Measurements from ENCODE around the gene NTSR2.

The NTSR2 gene

GRCh38 chr2:11647834-11648600 is 22.0 kb downstream of the NTSR2 start:
- TF ChIP-seq, protein P1, sequence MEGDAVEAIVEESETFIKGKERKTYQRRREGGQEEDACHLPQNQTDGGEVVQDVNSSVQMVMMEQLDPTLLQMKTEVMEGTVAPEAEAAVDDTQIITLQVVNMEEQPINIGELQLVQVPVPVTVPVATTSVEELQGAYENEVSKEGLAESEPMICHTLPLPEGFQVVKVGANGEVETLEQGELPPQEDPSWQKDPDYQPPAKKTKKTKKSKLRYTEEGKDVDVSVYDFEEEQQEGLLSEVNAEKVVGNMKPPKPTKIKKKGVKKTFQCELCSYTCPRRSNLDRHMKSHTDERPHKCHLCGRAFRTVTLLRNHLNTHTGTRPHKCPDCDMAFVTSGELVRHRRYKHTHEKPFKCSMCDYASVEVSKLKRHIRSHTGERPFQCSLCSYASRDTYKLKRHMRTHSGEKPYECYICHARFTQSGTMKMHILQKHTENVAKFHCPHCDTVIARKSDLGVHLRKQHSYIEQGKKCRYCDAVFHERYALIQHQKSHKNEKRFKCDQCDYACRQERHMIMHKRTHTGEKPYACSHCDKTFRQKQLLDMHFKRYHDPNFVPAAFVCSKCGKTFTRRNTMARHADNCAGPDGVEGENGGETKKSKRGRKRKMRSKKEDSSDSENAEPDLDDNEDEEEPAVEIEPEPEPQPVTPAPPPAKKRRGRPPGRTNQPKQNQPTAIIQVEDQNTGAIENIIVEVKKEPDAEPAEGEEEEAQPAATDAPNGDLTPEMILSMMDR (IDR thresholded peaks at IDR 0.05), result no peak

DNA sequence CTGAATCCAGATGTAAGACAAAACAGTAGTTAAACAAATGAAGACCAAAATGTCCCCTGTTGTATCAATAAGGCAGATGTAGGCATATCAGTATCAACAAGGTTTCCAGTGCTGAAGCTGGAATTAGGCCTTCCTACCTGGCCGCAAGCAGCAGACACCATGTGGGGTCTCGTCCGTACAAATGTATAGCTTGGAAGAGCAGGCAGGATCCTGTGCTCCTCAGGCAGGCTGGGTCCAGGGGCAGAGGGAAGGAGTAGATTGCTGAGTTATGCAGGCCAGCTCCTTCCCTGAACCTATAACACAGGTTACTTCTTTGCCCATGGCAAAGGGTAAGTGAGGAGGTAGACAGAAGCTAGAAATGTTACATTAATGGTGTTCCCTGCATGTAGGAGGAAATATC is 23.5 kb downstream of the NTSR2 start:
- Histone ChIP-seq H2AFZ (no peak overlapping the region), H3K4me3 (ENCODE audit: low read depth, low read length) (no peak overlapping the region), H3K36me3 (ENCODE audit: control insufficient read depth, insufficient read depth, low read length) (no peaks in the 10 kb centered on the region), H3K27me3 (ENCODE audit: control insufficient read depth, insufficient read depth, low read length) (no peaks in the 10 kb centered on the region), H3K9me3 (ENCODE audit: control insufficient read depth, low read length) (no peaks in the 10 kb centered on the region), H3K27ac (no peak overlapping the region), H3K79me2 (no peaks in the 10 kb centered on the region), H3K4me2 (ENCODE audit: low read length) (no peak overlapping the region), H3K9ac (no peak overlapping the region), H3K4me1 (no peaks in the 10 kb centered on the region)
- TF ChIP-seq, protein P1 (IDR thresholded peaks at IDR 0.05), result no peak

More at GRCh38 chr2:11647834-11648600, 22.0 kb downstream of the NTSR2 start:
- H3K27me3 ChIP-seq (ENCODE audit: control insufficient read depth, insufficient read depth, low read length), result no peaks in the 10 kb centered on the region
- no peak overlapping the region for H2AFZ ChIP-seq
- no peak overlapping the region for H3K4me3 ChIP-seq (ENCODE audit: low read depth, low read length)
- no peak overlapping the region for H3K9ac ChIP-seq
- H3K36me3 ChIP-seq (ENCODE audit: control insufficient read depth, insufficient read depth, low read length), result no peaks in the 10 kb centered on the region
- no peak overlapping the region for H3K27ac ChIP-seq
- no peaks in the 10 kb centered on the region for H3K4me1 ChIP-seq
- no peaks in the 10 kb centered on the region for H3K9me3 ChIP-seq (ENCODE audit: control insufficient read depth, low read length)
- H3K4me2 ChIP-seq (ENCODE audit: low read length), result no peak overlapping the region
- no peaks in the 10 kb centered on the region for H3K79me2 ChIP-seq

DNA sequence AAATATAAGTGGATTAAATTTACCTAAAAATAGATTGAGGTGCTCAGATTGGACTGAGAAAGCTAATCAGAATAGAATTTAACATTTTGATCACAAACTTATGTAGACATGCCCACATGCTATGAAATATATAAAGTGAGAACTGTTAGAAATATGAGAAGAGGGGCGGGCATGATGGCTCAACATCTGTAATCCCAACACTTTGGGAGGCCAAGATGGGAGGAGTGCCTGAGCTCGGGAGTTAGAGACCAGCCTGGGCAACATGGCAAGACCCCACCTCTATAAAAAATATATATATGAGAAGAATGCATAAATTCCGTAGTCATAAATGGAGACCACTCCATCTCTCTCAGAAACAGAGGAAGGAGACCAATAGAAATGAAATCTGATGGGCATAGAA is 25.7 kb downstream of the NTSR2 start:
- Histone ChIP-seq H3K4me1 (no peaks in the 10 kb centered on the region), H3K27me3 (ENCODE audit: control insufficient read depth, insufficient read depth, low read length) (no peaks in the 10 kb centered on the region), H3K4me2 (ENCODE audit: low read length) (no peak overlapping the region), H3K27ac (no peak overlapping the region), H3K4me3 (ENCODE audit: low read depth, low read length) (no peak overlapping the region), H3K79me2 (no peaks in the 10 kb centered on the region), H3K36me3 (ENCODE audit: control insufficient read depth, insufficient read depth, low read length) (no peaks in the 10 kb centered on the region), H2AFZ (no peak overlapping the region), H3K9ac (no peak overlapping the region), H3K9me3 (ENCODE audit: control insufficient read depth, low read length) (no peaks in the 10 kb centered on the region)
- TF ChIP-seq, protein P1 (IDR thresholded peaks at IDR 0.05), result no peak

- Histone ChIP-seq H3K27ac (no peak overlapping the region), H3K4me2 (ENCODE audit: low read length) (no peak overlapping the region), H2AFZ (no peak overlapping the region), H3K9me3 (ENCODE audit: control insufficient read depth, low read length) (no peaks in the 10 kb centered on the region), H3K79me2 (no peaks in the 10 kb centered on the region), H3K9ac (no peak overlapping the region), H3K27me3 (ENCODE audit: control insufficient read depth, insufficient read depth, low read length) (no peaks in the 10 kb centered on the region), H3K36me3 (ENCODE audit: control insufficient read depth, insufficient read depth, low read length) (no peaks in the 10 kb centered on the region), H3K4me3 (ENCODE audit: low read depth, low read length) (no peak overlapping the region), H3K4me1 (no peaks in the 10 kb centered on the region)
- TF ChIP-seq, protein P1 (IDR thresholded peaks at IDR 0.05), result no peak
Measured at GRCh38 chr2:11642972-11643371, 27.0 kb downstream of the NTSR2 start.

DNA sequence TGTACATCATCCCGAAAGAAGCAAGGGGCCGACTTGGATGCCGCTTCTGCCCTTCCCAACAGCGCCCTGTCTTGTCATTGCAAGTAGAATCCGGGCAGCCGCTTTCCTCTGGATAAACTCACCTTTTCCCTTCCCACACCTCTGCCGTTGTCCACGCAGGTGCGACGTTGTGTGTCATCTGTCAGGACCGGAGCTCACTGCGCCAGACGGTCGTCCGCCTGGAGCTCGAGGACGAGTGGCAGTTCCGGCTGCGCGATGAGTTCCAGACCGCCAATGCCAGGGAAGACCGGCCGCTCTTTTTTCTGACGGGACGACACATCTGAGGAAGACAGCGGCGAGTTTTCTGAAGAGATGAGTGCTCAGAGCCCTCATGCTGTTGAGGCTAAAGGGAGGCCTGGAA is 29.9 kb downstream of the NTSR2 start:
- no peak overlapping the region for H3K27ac ChIP-seq
- no peak overlapping the region for H2AFZ ChIP-seq
- no peak overlapping the region for H3K4me3 ChIP-seq (ENCODE audit: low read depth, low read length)
- H3K9ac ChIP-seq, result no peak overlapping the region
- no peaks in the 10 kb centered on the region for H3K79me2 ChIP-seq
- TF ChIP-seq, protein P1 (IDR thresholded peaks at IDR 0.05), result no peak
- H3K4me1 ChIP-seq, result no peaks in the 10 kb centered on the region
- no peak overlapping the region for H3K4me2 ChIP-seq (ENCODE audit: low read length)
- no peaks in the 10 kb centered on the region for H3K27me3 ChIP-seq (ENCODE audit: control insufficient read depth, insufficient read depth, low read length)
- H3K36me3 ChIP-seq (ENCODE audit: control insufficient read depth, insufficient read depth, low read length), result no peaks in the 10 kb centered on the region
- H3K9me3 ChIP-seq (ENCODE audit: control insufficient read depth, low read length), result no peaks in the 10 kb centered on the region
